PC-9 (cell line): Measurements from ENCODE around the gene PIAS4.

Source experiments
- CTCF ChIP-seq: fragments of 200-600 bp; sonication (generic); conservative IDR thresholded peaks from 2 replicates; pipeline ENCODE4 v1.6.1; 2017; ENCODE audit warnings: mixed run types, antibody characterized with exemption, mild to moderate bottlenecking, moderate library complexity
- EZH2 ChIP-seq: fragments of 200-600 bp; sonication (generic); IDR thresholded peaks from 2 replicates; pipeline ENCODE4 v1.8.0; 2017; ENCODE audit warnings: antibody characterized with exemption, low read depth

GRCh38 chr19:4014541-4015491 is 7.3 kb downstream of the PIAS4 start:
- TF ChIP-seq EZH2 (no peak), CTCF (no peak)
